A549 (cell line): ENCODE measurements around the gene CNTFR. TPM values are rescaled to one million over a fixed set of nuclear protein-coding genes. Genes with fewer than 3 reads are reported as not detected.

Experiments
- ATAC-seq, 2 experiments: fragments of 200-7000 bp in 1 of 2; fragments of >200 bp in 1 of 2; cut with Nextera tagmentation in 1 of 2; cut with Tn5 transposase in 1 of 2; 3 replicates each; pipeline versions ENCODE4 v1.8.0 to v1.9.1; 2018 to 2020; ENCODE audit warnings: mild to moderate bottlenecking in 1 of 2, moderate library complexity in 1 of 2
- CTCF ChIA-PET: fragments of 300-600 bp; sonication (Branson Sonifier 250); formaldehyde crosslinking; extraction: SDS; loops from one replicate; lab custom pipeline; 2021; ENCODE audit warnings: antibody characterized with exemption, inconsistent platforms; lab: Yijun Ruan, JAX
- POLR2A ChIA-PET: fragments of 350-600 bp; formaldehyde crosslinking; extraction: SDS; loops from one replicate; lab custom pipeline; 2021; ENCODE audit warnings: antibody characterized with exemption, inconsistent platforms; lab: Yijun Ruan, JAX
- DNase-seq, 2 experiments: peaks; one replicate each; pipeline versions ENCODE4 v3.0.0 to v3.0.0-alpha.2; 2011 to 2016; ENCODE audit warnings: low read depth in 1 of 2, low spot score in 1 of 2
- FAIRE-seq: peaks from 2 replicates; lab custom pipeline; 2011; peaks lifted over from hg19 to GRCh38; lab: Jason Lieb, UNC
- H3K27ac ChIP-seq, 2 experiments: fragments of >200 bp; sonication (Bioruptor Twin); formaldehyde crosslinking; 3 replicates each; pipeline ENCODE4 v1.5.1; 2016 to 2017
- H3K4me1 ChIP-seq: fragments of >200 bp; sonication (Bioruptor Twin); formaldehyde crosslinking; 3 replicates; pipeline ENCODE4 v1.6.1; 2016
- H3K4me2 ChIP-seq: fragments of >200 bp; sonication (Bioruptor Twin); formaldehyde crosslinking; 3 replicates; pipeline ENCODE4 v1.6.1; 2016
- H3K4me3 ChIP-seq: fragments of >200 bp; sonication (Bioruptor Twin); formaldehyde crosslinking; 3 replicates; pipeline ENCODE4 v1.5.1; 2016
- H3K9me3 ChIP-seq: fragments of >200 bp; sonication (Bioruptor Twin); formaldehyde crosslinking; 3 replicates; pipeline ENCODE4 v1.6.1; 2016
- ATOH8 ChIP-seq: fragments of 250-450 bp; sonication (Bioruptor Pico); IDR thresholded peaks from 2 replicates; pipeline ENCODE4 v1.5.0; 2020; ENCODE audit warnings: low read depth, mild to moderate bottlenecking, moderate library complexity
- BHLHE40 ChIP-seq: IDR thresholded peaks from 2 replicates; pipeline ENCODE4 v1.6.1; 2012; ENCODE audit warnings: low read depth, low read length, inconsistent platforms
- CBX2 ChIP-seq: fragments of 200-600 bp; sonication (generic); IDR thresholded peaks from 2 replicates; pipeline ENCODE4 v1.6.1; 2016; ENCODE audit warnings: low read depth, mild to moderate bottlenecking, borderline replicate concordance
- CBX8 ChIP-seq: fragments of 200-600 bp; sonication (generic); IDR thresholded peaks from 2 replicates; pipeline ENCODE4 v1.6.1; 2016
- CEBPB ChIP-seq, 2 experiments: fragments of >200 bp in 1 of 2; sonication (Bioruptor Twin) in 1 of 2; formaldehyde crosslinking in 1 of 2; IDR thresholded peaks; 2 replicates each; pipeline ENCODE4 v1.6.1; 2012 to 2016
- EHF ChIP-seq: fragments of 250-450 bp; sonication (Bioruptor Pico); IDR thresholded peaks from 2 replicates; pipeline ENCODE4 v1.5.0; 2020; ENCODE audit warnings: mild to moderate bottlenecking
- GATA3 ChIP-seq: IDR thresholded peaks from 2 replicates; pipeline ENCODE4 v1.6.1; 2012; ENCODE audit warnings: borderline replicate concordance
- HDAC2 ChIP-seq: fragments of 200-600 bp; sonication (generic); IDR thresholded peaks from 2 replicates; pipeline ENCODE4 v1.6.1; 2016
- HEYL ChIP-seq: fragments of 250-450 bp; sonication (Bioruptor Pico); IDR thresholded peaks from 2 replicates; pipeline ENCODE4 v1.8.0; 2021; ENCODE audit warnings: mild to moderate bottlenecking, moderate library complexity
- HOXA7 ChIP-seq: fragments of 250-450 bp; sonication (Bioruptor Pico); IDR thresholded peaks from 2 replicates; pipeline ENCODE4 v1.5.0; 2020; ENCODE audit warnings: mild to moderate bottlenecking, moderate library complexity
- HOXB13 ChIP-seq: fragments of 250-450 bp; sonication (Bioruptor Pico); IDR thresholded peaks from 2 replicates; pipeline ENCODE4 v1.5.0; 2020; ENCODE audit warnings: low read depth, mild to moderate bottlenecking, moderate library complexity
- JUN ChIP-seq, 2 experiments: fragments of >200 bp; sonication (Bioruptor Twin); formaldehyde crosslinking; IDR thresholded peaks; 2 replicates in 1 of 2; 3 replicates in 1 of 2; pipeline ENCODE4 v1.6.1; 2016 to 2017
- NFE2L2 ChIP-seq: fragments of 150-350 bp; conservative IDR thresholded peaks from 2 replicates; pipeline ENCODE4 v1.6.1; 2014; ENCODE audit warnings: low read length
- NR3C1 ChIP-seq: fragments of >200 bp; sonication (Bioruptor Twin); formaldehyde crosslinking; IDR thresholded peaks from 3 replicates; pipeline ENCODE4 v1.6.1; 2017
- POLR2A ChIP-seq: IDR thresholded peaks from 2 replicates; pipeline ENCODE4 v1.6.1; 2012; ENCODE audit warnings: mild to moderate bottlenecking, low read length
- POLR2AphosphoS2 ChIP-seq: conservative IDR thresholded peaks from 2 replicates; pipeline ENCODE4 v1.6.1; 2012; ENCODE audit warnings: low read length, improper control_type of control experiment, inconsistent platforms
- RAD21 ChIP-seq, 2 experiments: fragments of >200 bp in 1 of 2; sonication (Bioruptor Twin) in 1 of 2; formaldehyde crosslinking in 1 of 2; IDR thresholded peaks in 1 of 2; conservative IDR thresholded peaks in 1 of 2; 2 replicates in 1 of 2; 3 replicates in 1 of 2; pipeline ENCODE4 v1.6.1; 2012 to 2018; ENCODE audit warnings: inconsistent platforms in 1 of 2
- RARB ChIP-seq: fragments of 250-450 bp; sonication (Bioruptor Pico); IDR thresholded peaks from 2 replicates; pipeline ENCODE4 v1.8.0; 2021; ENCODE audit warnings: mild to moderate bottlenecking, moderate library complexity
- RCOR1 ChIP-seq: fragments of 150-350 bp; IDR thresholded peaks from 2 replicates; pipeline ENCODE4 v1.6.1; 2014; ENCODE audit warnings: antibody characterized with exemption, low read length, low read depth
- RFX5 ChIP-seq: fragments of 450-650 bp; IDR thresholded peaks from 2 replicates; pipeline ENCODE4 v1.7.1; 2014; ENCODE audit warnings: antibody characterized with exemption, mild to moderate bottlenecking, moderate library complexity
- SMC3 ChIP-seq: fragments of >200 bp; sonication (Bioruptor Twin); formaldehyde crosslinking; IDR thresholded peaks from 3 replicates; pipeline ENCODE4 v1.6.1; 2018; ENCODE audit warnings: inconsistent platforms
- SREBF2 ChIP-seq: fragments of 450-650 bp; IDR thresholded peaks from 2 replicates; pipeline ENCODE4 v1.6.1; 2014; ENCODE audit warnings: mild to moderate bottlenecking, moderate library complexity
- ZC3H11A ChIP-seq: fragments of 450-650 bp; IDR thresholded peaks from 2 replicates; pipeline ENCODE4 v1.6.1; 2014; ENCODE audit warnings: antibody characterized with exemption, mild to moderate bottlenecking
- ZFP36 ChIP-seq: fragments of 450-650 bp; IDR thresholded peaks from 2 replicates; pipeline ENCODE4 v1.6.1; 2014; ENCODE audit warnings: borderline replicate concordance; ENCODE audit not compliant: partially characterized antibody
- ZSCAN20 ChIP-seq: fragments of 250-450 bp; sonication (Bioruptor Pico); IDR thresholded peaks from 2 replicates; pipeline ENCODE4 v1.8.0; 2022; ENCODE audit warnings: mild to moderate bottlenecking, moderate library complexity
- WGBS: methylation state at CpG from one replicate; pipeline ENCODE4 v1.1.6; 2017; ENCODE audit errors: missing lambda C conversion rate; 5-methylcytosine and 5-hydroxymethylcytosine counted together
- polyA plus RNA-seq, 4 experiments: library from polyadenylated mRNA; depleted of rRNA in 3 of 4; stranded (reverse); fragments of >200 nt; fragmentation: RNase III in 1 of 4; extraction: RNeasy Plus Mini Kit Qiagen cat#74134 plus additional on column Dnase treatment in 1 of 4; gene quantifications; 2 replicates in 3 of 4; 3 replicates in 1 of 4; pipeline ENCODE4 v1.2.3, GENCODE V29; 2011 to 2017
- TF ChIP-seq, protein P1 (sequence below): fragments of 450-650 bp; IDR thresholded peaks from 2 replicates; pipeline ENCODE4 v1.6.1; 2014; ENCODE audit warnings: antibody characterized with exemption
- TF ChIP-seq, protein P2 (sequence below): fragments of >200 bp; sonication (Bioruptor Twin); formaldehyde crosslinking; IDR thresholded peaks from 3 replicates; pipeline ENCODE4 v1.6.1; 2016
- TF ChIP-seq, protein P3 (sequence below): fragments of >200 bp; sonication (Bioruptor Twin); formaldehyde crosslinking; IDR thresholded peaks from 2 replicates; pipeline ENCODE4 v1.6.1; 2016

The CNTFR gene
- polyA plus RNA-seq, 2 of the 4 experiments (the other 2 are of a cell fraction), result 0.09 TPM; not detected in 1

- 46% methylated on average over 17 of the region's 20 CpGs for WGBS
- no peak for FAIRE-seq
- H3K4me1 ChIP-seq, result no peaks in the 10 kb centered on the region
- no peak overlapping the region for H3K4me2 ChIP-seq
- no peak overlapping the region for H3K4me3 ChIP-seq
- H3K9me3 ChIP-seq, result no peaks in the 10 kb centered on the region
- ATAC-seq, result no peak
- POLR2A ChIA-PET, result no interaction called here
- TF ChIP-seq RFX5 (no peak), HDAC2 (no peak), GATA3 (no peak), CBX2 (no peak), BHLHE40 (no peak)
- no peak for DNase-seq
- H3K27ac ChIP-seq, result no peak overlapping the region
- CTCF ChIA-PET, result interaction anchor here (1.0 to 11.3 kb wide), 9 partner anchors 9 to 82 kb away, joined by 3 to 297 read pairs (median 12); partner anchors contain the start of genes CNTFR and RPP25L
These were observed 37.5 kb downstream of the CNTFR start for GRCh38 chr9:34551751-34552605.

- TF ChIP-seq SREBF2 (no peak), SMC3 (no peak), ATOH8 (CRISPR knock-in tag) (no peak), HEYL (CRISPR knock-in tag) (no peak), NR3C1 (no peak), POLR2AphosphoS2 (no peak), CBX8 (no peak), CEBPB (IDR thresholded peaks at IDR 0.05) (no peak), RCOR1 (no peak), CBX2 (no peak)
- TF ChIP-seq, all 56 proteins: peak for 0
- no peak overlapping the region for H3K4me3 ChIP-seq
- no peak overlapping the region for H3K27ac ChIP-seq
- FAIRE-seq (no peak), DNase-seq (no peak), ATAC-seq (no peak)
- H3K9me3 ChIP-seq, result no peaks in the 10 kb centered on the region
- no peak overlapping the region for H3K4me2 ChIP-seq
- CTCF ChIA-PET, result interaction anchor here (1.0 to 11.3 kb wide), 9 partner anchors 11 to 219 kb away, joined by 3 to 297 read pairs (median 4); partner anchors contain the start of gene CNTFR
- POLR2A ChIA-PET, result no interaction called here
- WGBS, result 49% methylated on average over 5 of the region's 5 CpGs
- H3K4me1 ChIP-seq, result no peaks in the 10 kb centered on the region
These were observed 38.7 kb downstream of the CNTFR start for GRCh38 chr9:34550681-34551270.

DNA sequence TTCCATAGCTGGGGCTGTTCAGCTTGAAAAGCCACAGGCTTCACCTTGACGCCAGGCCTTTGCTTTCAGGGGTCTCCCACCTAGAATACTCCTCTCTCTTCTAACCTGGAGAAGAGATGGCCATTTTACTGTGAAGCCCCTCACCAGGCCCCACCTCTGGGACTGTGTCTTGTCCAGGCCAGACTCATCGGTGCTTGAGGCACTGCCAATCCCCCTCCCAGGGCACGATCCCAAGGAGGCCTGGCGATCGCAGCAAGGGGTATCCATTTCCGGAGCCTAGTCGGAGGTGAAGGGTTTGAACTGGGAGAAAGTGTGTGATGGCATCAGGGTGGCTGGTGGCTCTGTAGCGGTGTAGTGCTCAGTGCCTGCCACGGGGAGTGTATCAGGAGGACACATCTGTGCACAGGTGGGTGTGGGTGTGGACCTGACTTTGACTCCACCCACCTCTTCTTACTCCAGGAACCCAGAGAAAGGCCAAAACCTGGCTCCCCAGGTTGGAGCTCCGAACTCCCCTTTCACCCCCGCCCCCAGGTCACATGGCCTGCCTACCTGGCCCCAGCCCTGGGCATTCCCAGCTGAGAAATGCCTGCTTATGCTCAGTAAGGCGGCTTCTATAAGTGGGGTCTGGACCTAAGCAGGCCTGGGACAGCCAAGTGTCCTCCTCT, 39.4 kb downstream of the CNTFR start:
- Histone ChIP-seq H3K4me2 (no peak overlapping the region), H3K4me3 (no peak overlapping the region), H3K4me1 (no peaks in the 10 kb centered on the region), H3K27ac (no peak overlapping the region), H3K9me3 (no peaks in the 10 kb centered on the region)
- DNase-seq (no peak), FAIRE-seq (no peak), ATAC-seq (no peak)
- CTCF ChIA-PET, result interaction anchor here (0.9 to 11.3 kb wide), 14 partner anchors 13 to 218 kb away, joined by 3 to 297 read pairs (median 12); partner anchors contain the start of genes CNTFR and ENHO
- POLR2A ChIA-PET, result no interaction called here
- 77% methylated on average over 11 of the region's 12 CpGs for WGBS
- TF ChIP-seq RAD21 (conservative IDR thresholded peaks at IDR 0.05 in 1 of 2, IDR thresholded peaks at IDR 0.05 in 1 of 2) (no peak), ZSCAN20 (CRISPR knock-in tag) (no peak), ZFP36 (no peak), SMC3 (no peak)
- TF ChIP-seq, all 56 proteins: peak for 0

- WGBS, result 43% methylated on average over 2 of the region's 5 CpGs
- no peaks in the 10 kb centered on the region for H3K9me3 ChIP-seq
- peaks cover 3% of the 10 kb centered on the region; the same call in 1 of the 3 replicates for H3K4me1 ChIP-seq
- no peak for FAIRE-seq
- no peak overlapping the region for H3K4me2 ChIP-seq
- no peak for DNase-seq
- ATAC-seq, result no peak
- CTCF ChIA-PET, result interaction anchor here (0.9 to 11.3 kb wide), 15 partner anchors 13 to 217 kb away, joined by 3 to 297 read pairs (median 18); partner anchors contain the start of genes CNTFR and ENHO
- no peak overlapping the region for H3K27ac ChIP-seq
- POLR2A ChIA-PET, result no interaction called here
- H3K4me3 ChIP-seq, result no peak overlapping the region
- no peak for TF ChIP-seq POLR2A
- TF ChIP-seq NFE2L2, result no peak
- TF ChIP-seq, protein P1, sequence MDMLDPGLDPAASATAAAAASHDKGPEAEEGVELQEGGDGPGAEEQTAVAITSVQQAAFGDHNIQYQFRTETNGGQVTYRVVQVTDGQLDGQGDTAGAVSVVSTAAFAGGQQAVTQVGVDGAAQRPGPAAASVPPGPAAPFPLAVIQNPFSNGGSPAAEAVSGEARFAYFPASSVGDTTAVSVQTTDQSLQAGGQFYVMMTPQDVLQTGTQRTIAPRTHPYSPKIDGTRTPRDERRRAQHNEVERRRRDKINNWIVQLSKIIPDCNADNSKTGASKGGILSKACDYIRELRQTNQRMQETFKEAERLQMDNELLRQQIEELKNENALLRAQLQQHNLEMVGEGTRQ, result no peak
- no peak for TF ChIP-seq HOXB13 (CRISPR knock-in tag)
- TF ChIP-seq HDAC2, result no peak
- TF ChIP-seq BHLHE40, result no peak
- TF ChIP-seq, protein P2, sequence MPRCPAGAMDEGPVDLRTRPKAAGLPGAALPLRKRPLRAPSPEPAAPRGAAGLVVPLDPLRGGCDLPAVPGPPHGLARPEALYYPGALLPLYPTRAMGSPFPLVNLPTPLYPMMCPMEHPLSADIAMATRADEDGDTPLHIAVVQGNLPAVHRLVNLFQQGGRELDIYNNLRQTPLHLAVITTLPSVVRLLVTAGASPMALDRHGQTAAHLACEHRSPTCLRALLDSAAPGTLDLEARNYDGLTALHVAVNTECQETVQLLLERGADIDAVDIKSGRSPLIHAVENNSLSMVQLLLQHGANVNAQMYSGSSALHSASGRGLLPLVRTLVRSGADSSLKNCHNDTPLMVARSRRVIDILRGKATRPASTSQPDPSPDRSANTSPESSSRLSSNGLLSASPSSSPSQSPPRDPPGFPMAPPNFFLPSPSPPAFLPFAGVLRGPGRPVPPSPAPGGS, result no peak
- TF ChIP-seq HOXA7 (CRISPR knock-in tag), result no peak
- TF ChIP-seq RARB (CRISPR knock-in tag), result no peak
- no peak for TF ChIP-seq NR3C1
- TF ChIP-seq EHF (CRISPR knock-in tag), result no peak
- TF ChIP-seq, protein P3, sequence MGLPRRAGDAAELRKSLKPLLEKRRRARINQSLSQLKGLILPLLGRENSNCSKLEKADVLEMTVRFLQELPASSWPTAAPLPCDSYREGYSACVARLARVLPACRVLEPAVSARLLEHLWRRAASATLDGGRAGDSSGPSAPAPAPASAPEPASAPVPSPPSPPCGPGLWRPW, result no peak
- no peak for TF ChIP-seq JUN (IDR thresholded peaks at IDR 0.05)
- no peak for TF ChIP-seq ZC3H11A
- TF ChIP-seq POLR2AphosphoS2, result no peak
These were observed 40.2 kb downstream of the CNTFR start for GRCh38 chr9:34549407-34549732.
